OCI-M2 (cell line): ENCODE measurements around the gene ADAP1.
"Not testable (repeated sequence)": the region's sequence is repeated elsewhere in the genome, so short reads cannot be mapped to it uniquely, and the experiment has no call there.

Source experiments
- DNase-seq: peaks from one replicate; lab custom pipeline; 2025; ENCODE audit not compliant: unreplicated experiment; lab: John Stamatoyannopoulos, UW

Gene ADAP1

GRCh38 chr7:883055-884021 is 71.1 kb downstream of the ADAP1 start:
- no peak for DNase-seq

GRCh38 chr7:882336-883035 is 72.0 kb downstream of the ADAP1 start:
- no peak for DNase-seq

GRCh38 chr7:881441-882234 is 72.8 kb downstream of the ADAP1 start:
- DNase-seq = no peak

GRCh38 chr7:880450-880849 is 74.0 kb downstream of the ADAP1 start:
- DNase-seq = no peak

GRCh38 chr7:879706-880105 is 74.8 kb downstream of the ADAP1 start:
- DNase-seq = no peak

- no peak for DNase-seq
These were observed 75.4 kb downstream of the ADAP1 start for GRCh38 chr7:879093-879492.

GRCh38 chr7:877312-878232 is 76.9 kb downstream of the ADAP1 start:
- no peak for DNase-seq

- DNase-seq = no peak
These were observed 77.5 kb downstream of the ADAP1 start for GRCh38 chr7:876972-877311.

GRCh38 chr7:876077-876971 is 78.2 kb downstream of the ADAP1 start, which contains the start of gene GET4:
GET4 (plus strand) TSS chr7:876554; CDS start chr7:876646, 92 bp downstream.
- DNase-seq = peak; percentile 12

- no peak for DNase-seq
These were observed 78.9 kb downstream of the ADAP1 start for GRCh38 chr7:875476-876076.

GRCh38 chr7:875051-875450 is 79.4 kb downstream of the ADAP1 start:
- no peak for DNase-seq

- peak; percentile 32 for DNase-seq
These were observed 80.3 kb downstream of the ADAP1 start for GRCh38 chr7:874031-874749.

- DNase-seq = peak; percentile 47
These were observed 81.0 kb downstream of the ADAP1 start for GRCh38 chr7:873367-874002.

GRCh38 chr7:872685-873084 is 81.8 kb downstream of the ADAP1 start:
- not testable (repeated sequence) for DNase-seq

GRCh38 chr7:871900-872537 is 82.5 kb downstream of the ADAP1 start:
- no peak for DNase-seq

GRCh38 chr7:869348-869747 is 85.1 kb downstream of the ADAP1 start:
- DNase-seq = no peak

- no peak for DNase-seq
These were observed 86.3 kb downstream of the ADAP1 start for GRCh38 chr7:868189-868486.
